Measurements from ENCODE around the gene FHL5. TPM values are rescaled to one million over a fixed set of nuclear protein-coding genes. Genes with fewer than 3 reads are reported as not detected.
"Not testable (repeated sequence)": the region's sequence is repeated elsewhere in the genome, so short reads cannot be mapped to it uniquely, and the experiment has no call there.

FHL5 gene
- total RNA-seq, 2 experiments from 2014 or later, result not detected

DNA sequence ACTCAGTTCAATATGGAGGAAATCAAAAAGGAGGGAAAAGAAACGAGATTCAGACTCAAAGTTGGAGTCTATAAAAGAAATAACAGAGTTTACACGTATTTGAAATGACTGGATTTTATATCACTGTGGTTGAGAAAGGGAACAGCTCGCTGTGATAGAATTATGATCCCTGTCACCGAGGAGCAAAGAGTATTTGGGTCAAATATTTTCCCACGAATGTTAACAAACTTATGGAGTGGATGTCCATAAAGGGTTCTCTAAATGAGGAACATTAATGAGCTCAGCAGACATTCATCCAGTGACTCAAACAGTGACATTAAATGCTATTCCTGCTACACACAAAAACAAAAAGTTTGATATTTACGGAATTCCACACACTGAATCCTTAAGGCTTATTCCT lies 57.9 kb downstream of the FHL5 start:
- intact Hi-C loops (cut with micrococcal nuclease), result loop anchor here (10.0 kb wide), 1 partner anchor 264 kb away; no protein-coding TSS in a partner anchor
- Mint-ChIP-seq H3K27ac (no peak overlapping the region), H3K4me1 (ENCODE audit: low read depth) (no peaks in the 10 kb centered on the region), H3K4me3 (no peak overlapping the region), H3K9me3 (no peaks in the 10 kb centered on the region), H3K36me3 (ENCODE audit: low read depth) (no peaks in the 10 kb centered on the region), H3K27me3 (peaks cover 28% of the 10 kb centered on the region)
- ChIA-PET CTCF (no interaction called here), POLR2A (no interaction called here)
- ATAC-seq, result no peak
- TF ChIP-seq, protein P1, sequence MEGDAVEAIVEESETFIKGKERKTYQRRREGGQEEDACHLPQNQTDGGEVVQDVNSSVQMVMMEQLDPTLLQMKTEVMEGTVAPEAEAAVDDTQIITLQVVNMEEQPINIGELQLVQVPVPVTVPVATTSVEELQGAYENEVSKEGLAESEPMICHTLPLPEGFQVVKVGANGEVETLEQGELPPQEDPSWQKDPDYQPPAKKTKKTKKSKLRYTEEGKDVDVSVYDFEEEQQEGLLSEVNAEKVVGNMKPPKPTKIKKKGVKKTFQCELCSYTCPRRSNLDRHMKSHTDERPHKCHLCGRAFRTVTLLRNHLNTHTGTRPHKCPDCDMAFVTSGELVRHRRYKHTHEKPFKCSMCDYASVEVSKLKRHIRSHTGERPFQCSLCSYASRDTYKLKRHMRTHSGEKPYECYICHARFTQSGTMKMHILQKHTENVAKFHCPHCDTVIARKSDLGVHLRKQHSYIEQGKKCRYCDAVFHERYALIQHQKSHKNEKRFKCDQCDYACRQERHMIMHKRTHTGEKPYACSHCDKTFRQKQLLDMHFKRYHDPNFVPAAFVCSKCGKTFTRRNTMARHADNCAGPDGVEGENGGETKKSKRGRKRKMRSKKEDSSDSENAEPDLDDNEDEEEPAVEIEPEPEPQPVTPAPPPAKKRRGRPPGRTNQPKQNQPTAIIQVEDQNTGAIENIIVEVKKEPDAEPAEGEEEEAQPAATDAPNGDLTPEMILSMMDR (IDR thresholded peaks at IDR 0.05), result no peak
- DNase-seq, result no peak

DNA sequence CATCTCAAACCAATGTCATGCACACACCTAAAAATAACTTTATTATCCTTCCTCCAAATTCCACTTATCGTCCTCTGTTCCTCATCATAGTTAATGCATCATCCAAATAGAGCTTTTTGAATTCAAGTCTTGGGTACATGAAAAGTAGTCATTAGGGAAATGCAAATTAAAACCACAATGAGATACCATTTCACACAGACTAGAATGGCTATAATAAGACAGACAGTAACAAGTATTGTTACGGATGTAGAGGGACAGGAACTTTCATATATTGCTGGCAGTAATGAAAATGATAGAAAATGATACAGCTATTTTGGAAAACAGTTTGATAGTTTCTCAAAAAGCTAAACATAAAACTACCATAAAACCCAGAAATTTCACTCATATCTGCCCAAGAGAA lies 59.1 kb downstream of the FHL5 start:
- Mint-ChIP-seq H3K4me1 (ENCODE audit: low read depth) (no peaks in the 10 kb centered on the region), H3K27me3 (peaks cover 26% of the 10 kb centered on the region), H3K4me3 (no peak overlapping the region), H3K27ac (no peak overlapping the region), H3K9me3 (no peaks in the 10 kb centered on the region), H3K36me3 (ENCODE audit: low read depth) (no peaks in the 10 kb centered on the region)
- ChIA-PET POLR2A (no interaction called here), CTCF (interaction anchor here (1.5 kb wide), 1 partner anchor 436 kb away, joined by 3 read pairs; no protein-coding TSS in a partner anchor)
- TF ChIP-seq, protein P1 (IDR thresholded peaks at IDR 0.05), result no peak
- ATAC-seq (no peak), DNase-seq (no peak)
- intact Hi-C loops (cut with micrococcal nuclease), result loop anchor here (10.0 kb wide), 1 partner anchor 263 kb away; no protein-coding TSS in a partner anchor

DNA sequence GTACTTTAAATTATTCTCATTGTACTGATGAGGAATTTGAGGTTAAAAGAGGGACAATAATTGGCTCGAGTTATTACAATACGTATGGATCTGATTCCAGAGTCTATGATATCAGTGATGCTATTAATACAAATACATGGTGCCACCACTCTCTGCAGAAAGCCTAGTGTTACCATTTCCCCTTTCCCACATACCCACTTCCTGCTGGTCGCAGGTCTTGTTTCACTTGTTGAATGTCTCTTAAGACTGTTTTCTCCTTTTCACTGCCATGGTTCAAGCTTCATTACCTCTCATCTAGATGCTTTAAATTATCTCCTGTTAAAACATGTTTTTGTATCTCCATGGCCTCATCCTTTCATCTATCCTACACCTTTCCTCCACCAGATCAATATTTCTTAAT lies 62.0 kb downstream of the FHL5 start:
- CTCF ChIA-PET, result interaction anchor here (1.0 to 1.3 kb wide), 4 partner anchors 135 to 770 kb away, joined by 3 to 4 read pairs (median 3); no protein-coding TSS in a partner anchor
- intact Hi-C loops (cut with micrococcal nuclease), result loop anchor here (10.0 kb wide), 1 partner anchor 260 kb away; no protein-coding TSS in a partner anchor

DNA sequence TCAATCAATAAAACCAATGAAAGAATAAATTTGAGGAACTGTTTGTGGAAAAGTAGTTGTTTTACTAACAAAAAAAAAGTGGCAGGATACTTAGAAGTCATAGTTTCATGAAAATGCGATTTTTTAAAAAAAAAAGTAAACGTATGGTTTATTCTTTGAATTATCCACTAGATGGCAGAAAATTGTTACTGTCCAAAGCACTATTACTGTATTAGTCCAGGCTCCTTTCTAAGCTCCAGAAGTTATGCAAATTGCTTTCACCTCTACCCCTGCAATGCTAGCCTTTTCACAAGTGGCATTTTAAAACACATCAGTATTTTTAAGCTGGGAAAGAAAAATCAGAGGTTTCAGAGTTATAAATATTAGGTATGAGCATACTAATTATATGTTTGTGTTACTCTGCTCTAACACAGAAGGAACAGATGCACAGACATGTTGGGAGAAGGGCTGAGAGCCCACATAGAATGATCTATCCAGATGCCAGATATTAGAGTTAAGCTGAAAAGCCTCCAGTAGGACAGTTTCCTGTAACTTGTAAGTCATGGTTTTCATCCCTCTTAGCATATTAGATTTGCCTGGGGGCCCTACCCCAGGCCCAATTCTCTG lies 63.9 kb downstream of the FHL5 start:
- H3K4me1 Mint-ChIP-seq (ENCODE audit: low read depth), result no peaks in the 10 kb centered on the region
- H3K4me3 Mint-ChIP-seq, result no peak overlapping the region
- TF ChIP-seq, protein P1 (IDR thresholded peaks at IDR 0.05), result peak; percentile 43
- POLR2A ChIA-PET, result no interaction called here
- intact Hi-C loops (cut with micrococcal nuclease), result loop anchor here (2.0 to 10.0 kb wide), 2 partner anchors 258 to 432 kb away; no protein-coding TSS in a partner anchor
- ATAC-seq (peak; percentile 67), DNase-seq (no peak)
- no peaks in the 10 kb centered on the region for H3K36me3 Mint-ChIP-seq (ENCODE audit: low read depth)
- H3K27ac Mint-ChIP-seq, result no peak overlapping the region
- CTCF ChIA-PET, result interaction anchor here (0.6 to 1.8 kb wide), 13 partner anchors 11 to 1073 kb away, joined by 3 to 16 read pairs (median 3); no protein-coding TSS in a partner anchor
- H3K9me3 Mint-ChIP-seq, result no peaks in the 10 kb centered on the region
- H3K27me3 Mint-ChIP-seq, result peaks cover 11% of the 10 kb centered on the region

More for the DNA sequence above, 62.0 kb downstream of the FHL5 start:
- H3K36me3 Mint-ChIP-seq (ENCODE audit: low read depth), result no peaks in the 10 kb centered on the region
- no peak overlapping the region for H3K4me3 Mint-ChIP-seq
- no peaks in the 10 kb centered on the region for H3K4me1 Mint-ChIP-seq (ENCODE audit: low read depth)
- TF ChIP-seq, protein P1 (IDR thresholded peaks at IDR 0.05), result no peak
- H3K27me3 Mint-ChIP-seq, result peaks cover 20% of the 10 kb centered on the region
- ATAC-seq (no peak), DNase-seq (no peak)
- H3K27ac Mint-ChIP-seq, result no peak overlapping the region
- POLR2A ChIA-PET, result no interaction called here
- no peaks in the 10 kb centered on the region for H3K9me3 Mint-ChIP-seq

DNA sequence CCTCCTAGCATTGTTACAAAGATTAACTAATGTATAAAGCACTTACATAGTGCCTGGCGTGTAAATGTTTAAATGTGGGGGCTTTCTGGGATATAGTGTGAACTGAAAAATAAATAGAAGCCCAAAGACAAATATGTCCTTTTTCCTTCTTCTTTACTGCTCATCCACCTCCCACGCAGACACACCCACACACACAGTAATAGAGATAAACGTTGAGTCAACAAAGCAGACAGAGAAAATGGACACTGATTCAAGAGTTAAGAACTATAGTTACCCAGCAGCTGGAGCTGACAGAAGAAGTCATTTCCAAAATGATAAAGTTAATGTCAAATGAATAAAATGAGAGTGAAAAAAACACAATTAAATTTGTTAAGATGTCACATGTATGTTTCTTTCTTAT lies 68.3 kb downstream of the FHL5 start:
- DNase-seq (peak; percentile 12), ATAC-seq (no peak)
- POLR2A ChIA-PET, result no interaction called here
- intact Hi-C loops (cut with micrococcal nuclease), result no loop called here
- Mint-ChIP-seq H3K27me3 (peaks cover 10% of the 10 kb centered on the region), H3K4me1 (ENCODE audit: low read depth) (no peaks in the 10 kb centered on the region), H3K36me3 (ENCODE audit: low read depth) (no peaks in the 10 kb centered on the region), H3K9me3 (no peaks in the 10 kb centered on the region), H3K4me3 (no peak overlapping the region), H3K27ac (no peak overlapping the region)
- TF ChIP-seq, protein P1 (IDR thresholded peaks at IDR 0.05), result no peak
- CTCF ChIA-PET, result interaction anchor here (0.9 kb wide), 1 partner anchor 428 kb away, joined by 3 read pairs; no protein-coding TSS in a partner anchor

DNA sequence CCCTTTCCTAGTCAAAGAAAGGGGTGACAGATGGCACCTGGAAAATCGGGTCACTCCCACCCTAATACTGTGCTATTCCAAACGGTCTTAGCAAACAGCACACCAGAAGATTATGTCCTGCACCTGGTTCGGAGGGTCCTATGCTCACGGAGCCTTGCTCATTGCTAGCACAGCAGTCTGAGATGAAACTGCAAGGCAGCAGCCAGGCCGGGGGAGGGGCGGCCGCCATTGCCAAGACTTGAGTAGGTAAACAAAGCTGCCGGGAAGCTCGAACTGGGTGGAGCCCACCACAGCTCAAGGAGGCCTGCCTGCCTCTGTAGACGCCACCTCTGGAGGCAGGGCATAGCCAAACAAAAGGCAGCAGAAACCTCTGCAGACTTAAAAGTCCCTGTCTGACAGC lies 75.1 kb downstream of the FHL5 start:
- ATAC-seq; POLR2A ChIA-PET; H3K4me1 Mint-ChIP-seq (ENCODE audit: low read depth); DNase-seq; H3K27ac Mint-ChIP-seq; intact Hi-C loops (cut with micrococcal nuclease); H3K4me3 Mint-ChIP-seq; H3K9me3 Mint-ChIP-seq; H3K36me3 Mint-ChIP-seq (ENCODE audit: low read depth): not testable (repeated sequence)
- H3K27me3 Mint-ChIP-seq, result peaks cover 27% of the 10 kb centered on the region
- CTCF ChIA-PET, result interaction anchor here (1.0 kb wide), 1 partner anchor 19 kb away, joined by 3 read pairs; no protein-coding TSS in a partner anchor

All from activated CD8-positive, alpha-beta T cell treated with anti-CD3 and anti-CD28 coated beads for 36 hours (primary cell).